Dedifferentiated amniotic fluid mesenchymal stem cell (primary cell): Measurements from ENCODE around the gene HS3ST5.
"Not testable (repeated sequence)": the region's sequence is repeated elsewhere in the genome, so short reads cannot be mapped to it uniquely, and the experiment has no call there.

Experiments
- DNase-seq: peaks from one replicate; pipeline ENCODE4 v3.0.0-alpha.2; 2016; ENCODE audit errors: extremely low spot score

Gene HS3ST5

DNA sequence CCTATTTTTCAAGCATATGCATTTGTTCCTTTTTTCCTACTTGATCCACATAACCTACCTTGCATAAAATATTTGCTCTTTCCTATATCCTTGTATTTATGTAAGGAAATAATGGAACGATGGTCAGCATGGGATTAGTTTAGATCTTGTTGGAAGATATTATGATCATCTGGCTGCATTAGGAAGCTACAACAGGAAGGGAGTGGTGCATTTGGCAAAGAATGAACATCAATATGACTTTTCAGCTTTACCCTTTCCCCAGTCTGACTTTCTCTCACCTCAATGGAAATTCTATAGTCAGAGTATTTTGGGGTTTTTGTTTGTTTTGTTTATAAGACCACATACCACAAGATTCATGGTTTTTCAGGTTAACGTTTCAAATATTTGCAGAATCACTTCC lies 66.0 kb downstream of the HS3ST5 start:
- DNase-seq, result no peak

DNA sequence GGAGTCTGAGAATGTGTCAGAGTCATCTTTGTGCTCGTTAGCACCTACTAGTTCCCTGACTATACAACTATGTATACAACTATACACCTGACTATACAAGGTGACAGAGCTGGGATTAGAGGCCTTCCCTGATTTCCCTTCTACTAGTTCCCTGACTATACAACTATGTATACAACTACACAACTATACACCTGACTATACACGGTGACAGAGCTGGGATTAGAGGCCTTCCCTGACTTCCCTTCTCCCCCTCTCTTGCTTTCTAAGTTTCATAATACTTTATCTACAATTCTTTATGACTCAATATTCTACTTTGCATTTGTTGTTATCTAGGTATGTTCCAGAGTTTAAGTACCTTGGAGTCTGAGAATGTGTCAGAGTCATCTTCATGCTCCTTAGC lies 68.0 kb downstream of the HS3ST5 start:
- DNase-seq, result no peak

DNA sequence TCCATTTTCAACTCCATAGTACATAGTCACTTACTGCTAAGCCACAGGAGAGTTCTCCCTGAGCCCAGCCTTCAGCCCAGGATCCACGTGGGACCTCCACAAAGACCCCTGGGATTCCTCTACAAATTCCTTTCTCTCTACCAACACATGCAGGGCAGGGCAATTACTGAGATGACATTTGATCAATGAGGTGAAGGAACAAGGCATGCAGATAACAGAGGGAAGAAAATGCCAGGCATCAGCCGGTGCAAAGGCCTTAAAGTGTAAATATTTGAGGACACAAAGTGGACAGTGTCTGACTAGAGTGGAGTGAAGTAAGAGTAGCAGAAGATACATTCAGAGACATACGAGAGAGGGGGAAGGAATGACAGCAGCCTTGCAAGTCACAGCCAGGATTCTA lies 70.2 kb downstream of the HS3ST5 start:
- DNase-seq, result no peak

DNA sequence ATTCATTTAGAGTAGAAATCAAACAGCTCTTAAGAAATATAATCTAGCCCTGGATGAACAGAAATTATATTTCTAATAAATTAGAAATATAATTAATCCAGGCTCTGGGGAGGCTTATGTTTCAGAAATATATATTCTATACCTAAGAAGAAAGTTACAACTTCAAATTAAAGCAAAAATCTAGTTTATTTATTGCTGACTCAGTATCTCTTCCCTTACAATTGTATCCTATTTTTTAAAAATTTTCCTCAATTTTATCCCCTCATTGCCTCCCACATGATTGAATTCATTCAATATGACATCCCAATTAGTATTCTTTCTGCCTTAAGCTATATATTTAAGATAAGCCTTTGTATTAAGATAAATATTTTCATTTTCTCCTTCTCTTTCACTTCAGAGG lies 71.4 kb downstream of the HS3ST5 start:
- no peak for DNase-seq

DNA sequence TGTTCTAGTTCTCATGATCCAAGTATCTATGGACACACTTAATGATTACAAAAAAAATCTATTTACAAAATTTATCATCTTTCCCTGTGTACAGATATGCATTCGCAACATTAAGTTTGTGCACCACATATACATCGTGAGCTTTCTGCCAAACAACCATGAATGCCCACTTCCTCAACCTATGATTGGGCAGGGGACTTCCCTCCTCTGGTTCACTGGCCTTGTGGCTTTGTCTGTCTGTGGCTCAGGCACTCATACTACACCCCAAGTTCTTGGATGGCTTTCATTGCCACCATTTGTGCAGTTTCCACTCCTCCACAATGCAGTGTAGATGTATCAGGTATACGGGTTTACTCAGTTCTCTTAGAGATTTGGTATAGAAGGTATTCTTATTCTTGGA lies 74.9 kb downstream of the HS3ST5 start:
- DNase-seq, result no peak

DNA sequence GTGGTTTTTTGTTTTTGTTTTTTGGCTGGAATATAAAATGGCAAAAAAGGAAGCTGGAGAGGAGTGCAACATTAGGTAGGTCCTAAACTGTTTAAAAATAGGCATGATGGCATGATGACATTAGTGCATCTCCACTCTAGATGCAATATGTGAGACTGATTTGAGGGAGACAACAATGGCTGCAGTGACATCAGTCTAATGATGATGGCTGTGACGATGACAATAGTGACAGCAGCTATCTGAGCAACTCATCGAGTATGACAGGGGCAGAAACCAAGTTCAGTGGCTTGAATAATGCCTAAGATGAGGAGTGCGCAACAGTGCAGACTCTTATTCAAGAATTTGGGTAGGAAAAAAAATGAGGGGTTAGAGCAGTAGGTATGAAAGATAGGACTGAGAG lies 82.0 kb downstream of the HS3ST5 start:
- DNase-seq, result no peak

DNA sequence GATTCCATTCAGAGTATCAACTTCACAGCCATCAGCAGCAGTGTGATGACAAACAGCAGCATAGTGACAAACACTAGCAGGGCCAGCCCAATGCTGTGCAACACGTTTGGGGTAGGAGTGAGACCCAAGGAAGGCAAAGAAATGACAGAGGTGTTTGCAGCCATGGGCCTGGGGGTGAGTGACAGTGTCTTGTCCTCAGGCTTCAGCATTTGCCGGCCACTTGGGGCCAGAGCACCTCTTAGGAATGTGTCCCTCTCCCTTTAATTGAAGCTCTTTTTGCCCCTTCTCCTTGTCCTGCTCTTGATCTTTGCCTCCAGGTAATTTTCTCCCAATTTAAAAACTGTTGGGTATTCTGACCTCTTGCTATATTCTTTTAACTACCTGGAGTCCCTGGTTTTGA lies 84.4 kb downstream of the HS3ST5 start:
- no peak for DNase-seq

DNA sequence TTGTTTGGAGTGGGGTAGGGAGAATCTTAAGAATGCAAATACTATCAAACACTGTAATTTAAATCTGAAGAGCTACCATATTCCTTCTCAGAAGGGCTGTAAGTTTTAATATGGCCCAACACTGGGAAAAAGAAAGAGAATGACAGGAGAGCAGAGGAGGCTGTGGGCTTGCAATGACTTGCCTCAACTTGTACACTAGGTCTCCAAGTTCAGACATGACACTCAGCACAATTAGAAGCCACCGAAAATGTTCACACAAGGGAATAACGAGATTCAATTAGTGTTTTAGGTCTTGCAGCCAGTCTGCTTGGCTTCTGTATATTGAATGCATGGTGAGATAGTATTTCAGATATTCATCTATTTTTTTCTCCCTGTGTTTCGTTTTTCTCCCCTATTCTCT lies 89.4 kb downstream of the HS3ST5 start:
- no peak for DNase-seq

DNA sequence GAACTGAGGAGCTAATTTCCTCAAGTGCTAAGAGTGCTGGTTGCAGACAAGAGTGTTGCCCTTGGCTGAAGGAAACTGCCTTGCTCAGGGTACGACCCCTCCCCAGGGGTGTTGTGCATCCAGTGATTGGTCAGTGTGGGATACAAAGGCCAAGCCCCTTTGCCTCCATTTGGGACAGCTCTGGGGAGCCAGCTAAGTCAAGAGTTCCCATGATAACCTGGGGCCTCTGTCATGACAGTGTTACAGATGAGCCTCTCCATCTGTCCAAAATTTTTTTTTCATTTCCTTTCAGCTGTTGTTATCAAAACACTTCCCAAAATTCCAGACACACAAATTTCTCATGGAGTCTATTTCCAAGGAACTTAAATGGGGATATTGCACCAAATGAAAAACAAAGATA lies 93.3 kb downstream of the HS3ST5 start:
- DNase-seq, result no peak

DNA sequence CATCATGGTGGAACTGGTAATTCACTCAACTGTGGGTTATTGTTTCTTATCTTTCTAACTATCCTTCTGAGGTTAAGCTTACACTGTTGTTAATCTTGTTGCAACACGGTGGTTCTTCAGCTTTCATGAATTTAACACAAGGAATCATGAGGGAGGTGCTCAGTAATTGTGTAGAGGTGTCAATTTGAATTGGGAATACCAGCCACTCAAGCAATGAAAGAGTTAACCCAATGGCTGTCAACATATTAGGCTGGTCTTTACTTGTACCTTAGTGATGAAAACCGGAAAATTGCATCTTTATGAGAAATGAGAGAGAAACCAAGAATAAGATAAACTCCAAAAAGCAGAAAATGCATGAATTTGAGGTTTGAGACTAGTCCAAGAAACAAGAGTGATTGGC lies 95.7 kb downstream of the HS3ST5 start:
- no peak for DNase-seq

DNA sequence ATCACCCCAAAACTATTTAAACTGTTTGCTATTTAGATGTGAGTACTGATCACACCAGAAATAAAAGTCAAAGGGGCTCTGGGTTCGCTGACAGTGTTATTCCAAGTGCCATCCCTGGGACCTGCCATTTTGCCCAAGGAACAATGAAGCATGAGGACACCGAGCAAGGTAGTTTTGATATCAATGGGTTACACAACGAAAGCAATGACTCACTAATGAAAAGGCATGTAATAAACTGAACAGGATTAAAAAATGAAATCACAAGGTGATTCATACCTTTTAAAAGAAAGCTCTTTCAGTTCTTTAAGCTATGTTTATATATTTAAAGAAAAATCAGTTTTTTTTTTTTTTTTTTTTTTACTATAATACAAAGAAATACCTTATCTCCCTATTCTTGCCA lies 102.0 kb downstream of the HS3ST5 start:
- no peak for DNase-seq

DNA sequence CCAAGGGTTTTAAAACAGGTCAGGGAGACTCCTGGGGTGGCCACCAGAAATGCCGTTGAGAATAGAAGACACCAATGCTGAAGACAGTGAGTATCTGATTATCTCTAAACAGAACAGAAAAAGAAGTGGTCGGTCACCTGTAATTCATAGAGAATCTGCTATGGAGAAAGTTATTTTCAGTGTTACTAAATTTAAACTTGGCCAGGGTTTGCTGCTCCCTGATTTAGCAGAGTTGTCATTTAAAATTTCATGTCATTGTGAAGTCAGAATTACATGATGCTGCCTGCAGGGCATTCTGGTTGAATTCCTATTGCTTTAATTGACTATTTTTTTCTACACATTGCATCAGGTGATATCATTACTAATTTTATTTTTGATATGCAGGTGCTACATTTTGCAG lies 114.1 kb downstream of the HS3ST5 start:
- no peak for DNase-seq

DNA sequence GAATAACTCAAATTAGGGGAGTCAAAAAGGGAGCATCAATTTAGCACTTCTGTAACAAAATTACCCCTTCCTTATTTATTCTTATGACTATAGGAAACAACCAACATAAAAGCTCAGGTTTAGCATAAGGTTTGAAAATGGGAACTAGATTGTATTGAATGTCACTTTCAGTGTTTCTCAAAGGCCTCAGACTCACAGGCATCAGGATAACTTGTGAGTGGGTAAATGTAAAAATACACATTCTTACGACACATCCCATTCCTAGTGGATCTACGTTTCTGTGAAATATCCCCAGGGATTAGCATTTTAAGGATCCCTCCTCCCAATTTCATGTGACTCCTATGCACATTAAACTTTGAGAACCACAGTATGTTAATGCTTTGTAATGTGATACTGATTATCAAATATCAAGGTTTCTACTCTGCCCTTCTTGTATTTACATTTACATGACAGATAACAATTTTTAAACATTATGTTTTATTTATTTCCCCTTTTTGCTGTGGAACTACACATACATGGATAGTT lies 114.8 kb downstream of the HS3ST5 start:
- no peak for DNase-seq

DNA sequence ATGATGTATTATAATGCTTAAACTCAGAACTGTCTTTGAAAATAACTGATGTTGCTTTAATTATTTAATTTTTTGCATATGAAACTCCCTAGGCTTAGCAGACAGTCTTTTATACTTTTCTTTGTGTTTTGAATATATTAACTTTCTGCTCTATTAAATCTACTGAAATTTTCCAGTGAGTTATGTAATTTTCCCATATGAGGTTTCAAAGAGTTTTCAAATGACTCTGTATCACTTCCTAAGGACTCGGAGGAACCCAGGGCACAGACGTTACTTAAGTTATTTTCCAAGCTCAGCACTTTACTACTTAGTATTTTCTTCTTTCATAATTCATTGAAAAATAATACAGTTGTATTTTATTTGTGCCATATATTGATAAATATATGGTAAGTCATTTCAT lies 122.6 kb downstream of the HS3ST5 start:
- DNase-seq, result no peak

DNA sequence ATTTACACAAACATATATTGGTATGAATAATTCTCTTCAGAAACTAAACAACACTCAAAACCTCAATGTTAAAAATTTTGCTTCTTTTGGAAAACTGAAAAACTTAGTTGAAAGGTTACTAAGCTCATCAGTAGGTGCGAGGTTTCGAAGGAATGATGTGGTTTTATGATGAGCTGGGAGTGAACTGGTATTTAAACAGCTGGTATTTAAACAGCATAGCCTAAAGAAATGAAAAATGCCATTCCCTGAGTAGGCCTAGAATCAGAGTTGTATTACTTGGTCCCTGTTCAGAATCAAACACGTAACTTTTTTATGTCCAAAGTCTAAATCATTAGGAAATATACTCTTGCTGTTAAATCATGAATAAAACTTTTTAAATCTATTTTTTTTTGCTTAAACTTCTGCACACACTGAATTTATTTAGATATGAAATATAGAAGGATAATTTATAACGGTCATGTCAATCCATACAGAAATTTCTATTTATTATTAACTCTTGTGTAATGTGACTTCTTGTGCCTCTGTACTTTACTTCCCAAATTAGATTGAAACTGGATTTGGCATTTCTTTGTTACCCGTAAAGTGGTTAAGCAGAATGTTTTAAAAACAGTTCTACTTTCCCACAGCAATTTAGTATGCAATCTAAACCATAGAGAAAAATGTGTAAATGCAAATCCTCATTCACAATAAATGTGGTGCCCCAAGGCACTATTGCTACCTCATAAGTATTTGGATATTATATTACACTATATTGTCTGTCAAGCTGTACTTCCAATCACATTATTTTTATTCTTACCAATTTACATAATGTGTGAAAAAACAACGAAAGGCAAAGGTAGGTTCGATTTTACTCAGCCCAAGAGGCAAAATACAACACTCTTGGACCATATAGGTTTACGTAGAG lies 124.1 kb downstream of the HS3ST5 start:
- no peak for DNase-seq

DNA sequence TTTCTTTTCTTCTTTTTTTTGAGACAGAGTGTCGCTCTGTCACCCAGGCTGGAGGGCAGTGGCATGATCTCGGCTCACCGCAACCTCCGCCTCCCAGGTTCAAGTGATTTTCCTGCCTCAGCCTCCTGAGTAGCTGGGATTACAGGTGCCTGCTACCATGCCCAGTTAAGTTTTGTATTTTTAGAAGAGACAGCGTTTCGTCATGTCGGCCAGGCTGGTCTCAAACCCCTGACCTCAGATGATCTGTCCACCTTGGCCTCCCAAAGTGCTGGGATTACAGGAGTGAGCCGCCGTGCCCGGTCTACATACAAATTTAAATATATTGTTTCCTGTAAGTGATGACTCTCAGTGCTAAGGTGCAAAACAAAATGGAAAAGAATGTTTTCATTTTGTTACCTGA lies 124.8 kb downstream of the HS3ST5 start:
- not testable (repeated sequence) for DNase-seq

DNA sequence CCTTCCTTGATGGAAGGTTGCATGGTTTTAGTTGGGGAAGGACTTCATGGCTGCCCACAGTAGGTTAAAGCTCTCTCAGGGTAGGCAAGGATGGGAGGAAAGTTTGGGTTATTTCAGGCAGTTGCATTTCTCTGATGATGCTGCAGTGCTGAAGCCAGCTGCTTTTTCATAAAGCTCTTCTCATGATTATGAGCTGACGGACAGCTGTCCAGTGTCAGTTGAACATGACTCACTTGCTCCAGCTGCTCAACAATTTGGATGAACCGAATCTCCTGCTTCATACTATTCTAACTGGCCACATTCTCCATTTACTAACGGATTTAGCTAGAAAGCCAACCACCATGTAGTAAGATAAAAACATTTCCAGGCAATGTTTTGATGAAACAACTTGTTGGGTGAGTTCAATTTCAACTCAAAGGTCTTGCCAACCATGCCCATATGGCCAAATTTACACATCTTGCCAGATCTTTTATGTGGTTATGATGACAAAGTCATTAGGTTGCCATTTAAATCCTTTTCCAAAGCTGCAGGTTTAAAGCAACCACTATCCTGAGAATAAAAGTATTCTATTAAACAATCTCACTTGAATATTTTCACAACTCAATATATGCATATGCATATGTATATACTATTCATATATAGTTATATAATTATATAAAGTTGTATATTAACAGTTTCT lies 125.9 kb downstream of the HS3ST5 start:
- DNase-seq, result no peak

DNA sequence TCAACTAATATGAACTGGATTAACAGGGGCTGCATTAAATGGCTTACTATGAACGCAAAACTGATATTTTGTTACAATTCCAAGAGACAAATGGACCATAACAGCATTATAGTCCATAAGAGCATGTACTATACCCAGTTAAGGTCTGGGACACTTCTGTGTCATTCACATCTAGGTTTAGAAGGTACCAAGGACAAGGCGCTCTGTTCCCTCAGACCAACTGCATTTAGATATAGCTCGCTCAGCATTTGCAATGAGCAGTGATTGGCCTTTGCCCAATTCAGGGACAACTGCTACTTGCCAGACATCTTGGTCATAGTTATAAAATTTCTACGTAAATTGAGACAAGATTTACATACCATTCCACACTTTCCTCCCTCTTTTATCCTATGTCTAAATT lies 132.4 kb downstream of the HS3ST5 start:
- no peak for DNase-seq

DNA sequence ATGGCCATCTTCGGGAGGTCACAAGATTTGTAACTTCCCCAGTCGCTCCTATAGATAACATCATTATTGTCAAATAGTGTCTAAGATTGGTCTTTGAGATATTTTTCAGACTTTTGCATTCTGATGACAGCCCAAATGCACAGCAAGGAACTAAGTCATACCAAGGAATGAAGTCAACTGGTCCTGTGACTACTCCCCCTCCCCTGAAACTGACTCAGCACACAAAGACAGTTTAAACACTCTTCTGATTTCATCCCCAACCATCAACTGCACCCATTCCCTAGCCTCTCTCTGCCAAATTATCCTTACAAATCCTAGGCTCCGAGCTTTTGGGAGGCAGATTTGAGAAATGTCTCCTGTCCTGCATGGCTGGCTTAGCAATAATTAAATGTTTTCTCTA lies 139.4 kb downstream of the HS3ST5 start:
- DNase-seq, result no peak

DNA sequence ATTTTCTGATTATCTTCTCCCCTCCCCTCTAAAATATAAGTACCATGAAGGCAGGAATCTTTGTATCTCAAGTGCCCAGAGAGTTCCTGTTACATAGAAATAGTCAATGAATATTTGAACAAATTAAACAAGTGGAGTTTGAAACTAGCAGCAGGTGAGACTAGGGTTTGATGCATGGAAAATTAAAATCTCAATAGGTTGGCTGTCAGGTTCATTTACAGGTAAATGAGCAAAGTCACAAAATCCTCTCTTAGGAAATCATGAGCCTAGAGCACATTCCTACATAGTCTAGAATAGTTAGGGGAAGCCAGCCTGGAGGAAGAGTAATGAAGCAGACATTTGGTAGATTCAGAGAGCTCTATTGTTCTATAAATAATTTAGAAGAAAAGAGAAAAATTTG lies 140.4 kb downstream of the HS3ST5 start:
- DNase-seq, result no peak

DNA sequence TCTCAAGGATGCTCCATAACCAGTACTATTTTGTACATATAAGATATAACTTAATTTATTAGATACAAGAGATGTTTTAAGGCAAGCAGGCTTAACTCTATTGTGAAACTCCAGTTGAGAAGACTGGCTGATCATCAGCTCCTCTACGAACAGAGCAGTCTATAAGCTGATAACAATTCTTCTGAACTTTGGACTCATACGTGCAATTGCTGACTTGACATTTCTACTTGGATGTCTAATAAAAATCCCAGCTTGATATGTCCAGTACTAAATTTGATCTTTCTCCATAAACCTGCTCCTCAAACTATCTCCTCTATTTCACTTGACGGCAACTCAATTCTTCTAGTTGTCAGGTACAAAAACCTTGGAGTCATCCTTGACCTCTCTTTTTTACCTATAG lies 141.9 kb downstream of the HS3ST5 start:
- DNase-seq, result no peak

DNA sequence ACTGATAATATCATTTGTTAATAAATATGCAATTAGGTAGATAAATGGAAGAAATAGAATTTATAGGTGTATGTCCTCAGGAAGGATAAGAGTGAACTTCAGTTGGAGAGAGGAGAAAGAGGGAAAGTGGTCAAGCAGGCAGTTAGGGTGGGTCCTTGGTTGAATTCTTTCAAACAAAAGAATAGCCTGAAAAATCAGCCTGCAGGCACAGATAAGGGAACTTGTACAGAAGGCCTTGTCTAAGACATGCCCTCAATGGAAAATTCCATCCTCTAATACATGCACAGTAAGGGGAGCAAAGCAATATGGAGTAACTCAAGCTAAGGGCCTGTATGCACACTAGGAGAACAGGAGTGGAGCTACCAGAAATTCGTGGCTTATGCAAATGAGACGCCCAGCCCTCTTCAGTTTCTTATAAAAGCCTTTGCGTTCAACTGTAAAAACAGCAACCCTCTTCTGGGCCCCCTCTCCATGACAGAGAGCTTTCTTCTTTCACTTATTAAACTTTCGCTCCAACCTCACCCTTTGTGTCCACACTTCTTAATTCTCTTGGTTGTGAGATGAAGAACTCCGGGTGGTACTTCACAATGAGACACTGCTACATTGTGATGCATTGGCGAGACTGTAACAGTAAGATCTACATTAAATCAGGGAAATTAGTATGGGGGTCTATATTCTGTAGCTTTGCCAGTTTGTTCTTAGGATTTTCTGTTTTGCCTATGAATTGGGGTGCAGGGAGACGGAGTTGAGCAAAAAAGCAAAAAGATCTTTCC lies 147.0 kb downstream of the HS3ST5 start:
- DNase-seq, result no peak

DNA sequence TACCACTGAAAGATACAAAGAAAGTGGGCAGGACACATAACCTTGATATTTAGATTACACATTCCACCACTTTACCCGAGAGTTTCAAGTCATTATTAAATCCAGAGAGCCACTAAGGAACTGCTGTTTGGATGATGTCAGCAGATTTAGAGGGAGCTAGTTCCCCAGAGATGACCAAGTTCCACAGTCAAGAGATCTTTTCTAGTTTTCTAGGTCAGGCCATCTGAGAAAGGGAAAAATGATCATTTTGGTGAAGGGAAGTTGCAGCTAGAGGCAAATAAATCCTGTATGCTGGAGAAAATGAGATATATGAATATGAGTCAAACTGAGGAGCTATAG lies 147.8 kb downstream of the HS3ST5 start:
- DNase-seq, result no peak
